OCI-LY1 (cell line): ENCODE measurements around the gene ETDC.

ENCODE experiments used
- H2AFZ ChIP-seq: fragments of 200-600 bp; sonication (generic), shearing (Covaris generic); 2 replicates; pipeline ENCODE4 v1.6.0; 2014; ENCODE audit warnings: antibody characterized with exemption, mild to moderate bottlenecking, low read length
- H3F3A ChIP-seq: fragments of 200-600 bp; sonication (generic), shearing (Covaris generic); 2 replicates; pipeline ENCODE4 v1.6.0; 2014; ENCODE audit warnings: mild to moderate bottlenecking, antibody characterized with exemption, low read length, moderate library complexity; ENCODE audit not compliant: insufficient read depth
- H3K27ac ChIP-seq: fragments of 200-600 bp; sonication (generic); 2 replicates; pipeline ENCODE4 v1.5.1; 2014; ENCODE audit warnings: low read length, mixed run types, mild to moderate bottlenecking, low read depth; ENCODE audit not compliant: poor library complexity, severe bottlenecking
- H3K27me3 ChIP-seq: fragments of 200-600 bp; sonication (generic); 2 replicates; pipeline ENCODE4 v1.6.0; 2014; ENCODE audit warnings: antibody characterized with exemption, mild to moderate bottlenecking, low read length, moderate library complexity; ENCODE audit not compliant: insufficient read depth
- H3K36me3 ChIP-seq: fragments of 200-600 bp; sonication (generic); 2 replicates; pipeline ENCODE4 v1.6.1; 2014; ENCODE audit warnings: mild to moderate bottlenecking, antibody characterized with exemption, low read length, moderate library complexity, mixed read lengths; ENCODE audit not compliant: insufficient read depth
- H3K4me1 ChIP-seq: fragments of 200-600 bp; sonication (generic); 2 replicates; pipeline ENCODE4 v1.5.1; 2014; ENCODE audit warnings: mild to moderate bottlenecking, low read length, moderate library complexity; ENCODE audit not compliant: insufficient read depth, severe bottlenecking
- H3K4me2 ChIP-seq: fragments of 200-600 bp; sonication (generic), shearing (Covaris generic); 2 replicates; pipeline ENCODE4 v1.6.1; 2014; ENCODE audit warnings: low read length
- H3K4me3 ChIP-seq: fragments of 200-600 bp; sonication (generic); 2 replicates; pipeline ENCODE4 v1.5.1; 2014; ENCODE audit warnings: low read length, low read depth, mild to moderate bottlenecking, mixed read lengths; ENCODE audit not compliant: poor library complexity, severe bottlenecking
- H3K79me2 ChIP-seq: fragments of 200-600 bp; shearing (Covaris generic); 2 replicates; pipeline ENCODE4 v1.6.1; 2016; ENCODE audit warnings: mixed run types, low read length, mixed read lengths; ENCODE audit not compliant: insufficient read depth
- H3K9ac ChIP-seq: fragments of 200-600 bp; sonication (generic), shearing (Covaris generic); 2 replicates; pipeline ENCODE4 v1.6.1; 2014; ENCODE audit warnings: mild to moderate bottlenecking, low read length, mixed read lengths
- H3K9me2 ChIP-seq: fragments of 200-600 bp; sonication (generic), shearing (Covaris generic); 2 replicates; pipeline ENCODE4 v1.6.1; 2014; ENCODE audit warnings: low read depth, mild to moderate bottlenecking, low read length, mixed read lengths
- H3K9me3 ChIP-seq: fragments of 200-600 bp; shearing (Covaris generic); 2 replicates; pipeline ENCODE4 v1.6.1; 2014; ENCODE audit warnings: low read length, mixed read lengths
- H4K20me1 ChIP-seq: fragments of 200-600 bp; sonication (generic), shearing (Covaris generic); 2 replicates; pipeline ENCODE4 v1.6.0; 2016; ENCODE audit warnings: mild to moderate bottlenecking, low read length; ENCODE audit not compliant: insufficient read depth
- EZH2 ChIP-seq: fragments of 200-600 bp; sonication (generic), shearing (Covaris generic); IDR thresholded peaks from 2 replicates; pipeline ENCODE4 v1.8.0; 2017; ENCODE audit warnings: borderline replicate concordance, mixed run types, mild to moderate bottlenecking, antibody characterized with exemption, low read length, moderate library complexity, mixed read lengths
- TF ChIP-seq, protein P1 (sequence below): fragments of 200-600 bp; sonication (generic), shearing (Covaris generic); IDR thresholded peaks from 2 replicates; pipeline ENCODE4 v1.5.1; 2017; ENCODE audit warnings: mild to moderate bottlenecking, antibody characterized with exemption, low read length, moderate library complexity, mixed read lengths

ETDC gene

DNA sequence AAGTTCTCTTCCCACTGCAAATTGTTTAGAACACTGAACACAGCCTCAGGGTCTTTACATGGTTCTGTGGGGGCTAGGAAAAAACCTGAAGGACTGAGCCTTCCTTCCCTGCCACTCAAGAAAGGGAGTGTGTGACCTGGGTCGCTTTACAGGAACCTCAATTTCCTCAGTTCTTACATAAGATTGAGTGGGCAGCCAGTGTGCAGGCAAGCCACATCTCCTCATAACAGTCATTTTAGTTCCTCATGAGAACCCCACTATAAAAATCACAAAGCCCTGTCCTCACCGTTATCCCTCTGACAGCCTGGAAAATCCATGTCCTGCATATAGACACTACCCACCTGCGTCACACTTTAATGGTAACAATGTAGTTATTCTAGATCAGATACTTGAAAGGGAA is 2.1 kb upstream of the ETDC start:
- Histone ChIP-seq H3K4me3 (no peak overlapping the region), H2AFZ (no peak overlapping the region), H3K27me3 (no peaks in the 10 kb centered on the region), H3K4me1 (no peaks in the 10 kb centered on the region), H3K4me2 (no peak overlapping the region), H4K20me1 (no peaks in the 10 kb centered on the region), H3F3A (no peaks in the 10 kb centered on the region), H3K9me3 (no peaks in the 10 kb centered on the region), H3K9ac (no peak overlapping the region), H3K79me2 (no peaks in the 10 kb centered on the region), H3K36me3 (no peaks in the 10 kb centered on the region), H3K27ac (no peak overlapping the region), H3K9me2 (no peaks in the 10 kb centered on the region)
- TF ChIP-seq, protein P1, sequence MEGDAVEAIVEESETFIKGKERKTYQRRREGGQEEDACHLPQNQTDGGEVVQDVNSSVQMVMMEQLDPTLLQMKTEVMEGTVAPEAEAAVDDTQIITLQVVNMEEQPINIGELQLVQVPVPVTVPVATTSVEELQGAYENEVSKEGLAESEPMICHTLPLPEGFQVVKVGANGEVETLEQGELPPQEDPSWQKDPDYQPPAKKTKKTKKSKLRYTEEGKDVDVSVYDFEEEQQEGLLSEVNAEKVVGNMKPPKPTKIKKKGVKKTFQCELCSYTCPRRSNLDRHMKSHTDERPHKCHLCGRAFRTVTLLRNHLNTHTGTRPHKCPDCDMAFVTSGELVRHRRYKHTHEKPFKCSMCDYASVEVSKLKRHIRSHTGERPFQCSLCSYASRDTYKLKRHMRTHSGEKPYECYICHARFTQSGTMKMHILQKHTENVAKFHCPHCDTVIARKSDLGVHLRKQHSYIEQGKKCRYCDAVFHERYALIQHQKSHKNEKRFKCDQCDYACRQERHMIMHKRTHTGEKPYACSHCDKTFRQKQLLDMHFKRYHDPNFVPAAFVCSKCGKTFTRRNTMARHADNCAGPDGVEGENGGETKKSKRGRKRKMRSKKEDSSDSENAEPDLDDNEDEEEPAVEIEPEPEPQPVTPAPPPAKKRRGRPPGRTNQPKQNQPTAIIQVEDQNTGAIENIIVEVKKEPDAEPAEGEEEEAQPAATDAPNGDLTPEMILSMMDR, result no peak
- no peak for TF ChIP-seq EZH2

DNA sequence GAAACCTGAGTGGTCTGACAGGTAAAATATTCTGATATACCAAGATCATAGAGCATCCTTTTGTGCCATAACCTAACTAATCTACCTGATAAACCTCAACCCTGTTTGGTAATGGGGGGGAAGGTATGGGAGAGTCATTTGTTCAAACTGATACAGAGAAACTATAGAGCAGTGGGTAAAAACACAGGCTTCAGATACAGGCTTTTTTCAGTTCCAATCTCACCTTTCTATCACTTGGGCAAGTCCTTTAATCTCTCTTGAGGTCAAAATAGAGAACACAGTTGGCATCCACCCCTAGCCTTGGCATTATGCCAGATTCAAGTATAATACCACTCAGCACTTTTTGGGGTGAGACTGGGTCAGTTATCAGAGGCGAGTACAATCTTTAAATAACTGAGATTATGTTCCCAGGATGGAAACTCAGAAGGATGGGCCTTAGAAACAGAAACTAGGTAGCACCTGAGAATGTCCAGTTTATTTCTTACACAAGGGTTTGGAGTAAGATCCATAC is 880 bp upstream of the ETDC start:
- H3K27ac ChIP-seq, result no peak overlapping the region

DNA sequence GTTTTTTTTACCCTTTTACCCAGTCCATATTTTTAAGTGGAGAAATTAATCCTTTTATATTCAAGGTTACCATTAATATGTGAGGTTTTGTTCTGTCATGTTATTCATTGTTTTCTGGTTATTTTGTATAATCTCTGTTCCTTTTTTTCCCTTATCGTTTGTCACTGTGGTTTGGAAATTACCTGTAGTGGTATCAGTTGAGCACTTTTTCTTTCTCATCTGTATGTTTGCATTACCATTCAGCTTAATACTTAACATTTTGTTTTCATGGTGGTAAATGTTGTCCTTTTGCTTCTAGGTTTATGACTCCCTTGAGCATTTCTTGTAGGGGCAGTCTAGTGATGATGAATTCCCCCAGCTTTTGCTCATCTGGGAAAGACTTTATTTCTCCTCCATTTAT is 6.6 kb downstream of the ETDC start:
- no peaks in the 10 kb centered on the region for H3K27me3 ChIP-seq
- H3K9me2 ChIP-seq, result no peaks in the 10 kb centered on the region
- no peaks in the 10 kb centered on the region for H3K36me3 ChIP-seq
- TF ChIP-seq, protein P1, result no peak
- TF ChIP-seq EZH2, result no peak
- no peak overlapping the region for H3K4me3 ChIP-seq
- H3K9ac ChIP-seq, result no peak overlapping the region
- no peak overlapping the region for H3K27ac ChIP-seq
- H2AFZ ChIP-seq, result no peak overlapping the region
- no peaks in the 10 kb centered on the region for H4K20me1 ChIP-seq
- no peaks in the 10 kb centered on the region for H3K79me2 ChIP-seq
- H3K4me2 ChIP-seq, result no peak overlapping the region
- no peaks in the 10 kb centered on the region for H3K4me1 ChIP-seq
- no peaks in the 10 kb centered on the region for H3K9me3 ChIP-seq
- H3F3A ChIP-seq, result no peaks in the 10 kb centered on the region

More for the DNA sequence above, 880 bp upstream of the ETDC start:
- no peaks in the 10 kb centered on the region for H3K9me3 ChIP-seq
- H3K4me3 ChIP-seq, result no peak overlapping the region
- no peak overlapping the region for H2AFZ ChIP-seq
- no peaks in the 10 kb centered on the region for H3K27me3 ChIP-seq
- H3K9me2 ChIP-seq, result no peaks in the 10 kb centered on the region
- no peaks in the 10 kb centered on the region for H4K20me1 ChIP-seq
- TF ChIP-seq, protein P1, result no peak
- no peak for TF ChIP-seq EZH2
- no peak overlapping the region for H3K9ac ChIP-seq
- H3K79me2 ChIP-seq, result no peaks in the 10 kb centered on the region
- H3K4me1 ChIP-seq, result no peaks in the 10 kb centered on the region
- no peaks in the 10 kb centered on the region for H3F3A ChIP-seq
- H3K4me2 ChIP-seq, result no peak overlapping the region
- no peaks in the 10 kb centered on the region for H3K36me3 ChIP-seq
